Measurements from ENCODE around the gene FIBCD1.

Gene FIBCD1

DNA sequence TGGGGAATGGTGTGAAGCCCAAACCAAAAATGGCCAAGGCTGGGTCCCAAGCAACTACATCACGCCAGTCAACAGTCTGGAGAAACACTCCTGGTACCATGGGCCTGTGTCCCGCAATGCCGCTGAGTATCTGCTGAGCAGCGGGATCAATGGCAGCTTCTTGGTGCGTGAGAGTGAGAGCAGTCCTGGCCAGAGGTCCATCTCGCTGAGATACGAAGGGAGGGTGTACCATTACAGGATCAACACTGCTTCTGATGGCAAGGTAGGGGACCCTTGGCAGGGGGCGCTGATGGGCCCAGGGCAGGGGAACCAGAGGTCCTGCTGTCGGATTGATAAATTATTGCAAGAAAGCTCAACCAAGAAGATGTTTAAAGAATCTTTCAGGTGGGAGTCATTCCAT is 84.2 kb downstream of the FIBCD1 start:
- DNase-seq, result no peak

DNA sequence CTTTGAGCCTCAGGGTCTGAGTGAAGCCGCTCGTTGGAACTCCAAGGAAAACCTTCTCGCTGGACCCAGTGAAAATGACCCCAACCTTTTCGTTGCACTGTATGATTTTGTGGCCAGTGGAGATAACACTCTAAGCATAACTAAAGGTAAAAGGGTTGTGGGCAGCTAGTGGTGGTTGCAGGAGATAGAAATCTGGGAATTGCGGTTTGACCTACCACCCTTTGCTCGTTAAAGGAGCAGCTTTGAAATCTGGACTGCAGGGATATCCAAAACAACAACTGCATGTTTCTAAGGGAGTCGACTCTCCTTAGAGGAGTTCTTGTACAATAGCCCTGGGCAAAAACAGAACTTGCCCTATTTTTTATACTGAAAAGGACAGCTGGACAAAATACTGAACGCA is 85.0 kb downstream of the FIBCD1 start:
- no peak for DNase-seq

DNA sequence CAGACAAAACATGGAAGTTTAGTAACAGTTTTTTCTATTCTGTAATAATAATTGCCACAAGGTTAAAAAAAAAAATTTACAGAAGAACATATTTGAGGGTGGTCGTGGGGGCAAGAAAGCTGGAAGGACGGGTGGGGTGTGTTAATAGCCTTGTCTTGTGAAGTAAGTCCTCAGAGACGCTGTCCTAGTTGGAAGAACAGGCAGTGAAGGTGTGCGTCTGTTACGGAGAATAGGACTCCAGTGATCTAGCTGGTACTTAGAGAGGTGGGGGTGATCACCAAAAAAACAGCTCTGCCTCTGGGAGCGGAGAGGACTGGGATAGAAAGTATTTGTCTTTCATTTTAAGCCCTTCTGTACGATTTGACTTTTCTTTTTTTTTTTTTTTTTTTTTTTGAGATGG is 86.2 kb downstream of the FIBCD1 start:
- no peak for DNase-seq
